Measurements from ENCODE around the gene BTBD16.

GRCh38 chr10:122291739-122292138 is 20.6 kb downstream of the BTBD16 start:
- TF ChIP-seq TAF1 (IDR thresholded peaks at IDR 0.05; ENCODE audit: borderline replicate concordance, low read depth, low read length) (no peak), POLR2AphosphoS5 (IDR thresholded peaks at IDR 0.05; ENCODE audit: low read depth, low read length) (no peak)

Measured in GM12892 (cell line).